NOMO-1 (cell line): ENCODE measurements around the gene PRSS22.

Experiments used
- DNase-seq, 2 experiments: peaks; one replicate each; lab custom pipeline; 2025; ENCODE audit not compliant: unreplicated experiment in 2 of 2; lab: John Stamatoyannopoulos, UW

PRSS22 gene

GRCh38 chr16:2852731-2853507 is 5.1 kb downstream of the PRSS22 start:
- DNase-seq: no peak

GRCh38 chr16:2852003-2852730 is 5.8 kb downstream of the PRSS22 start:
- no peak for DNase-seq

- DNase-seq: no peak
Measured at GRCh38 chr16:2848933-2849725, 8.8 kb downstream of the PRSS22 start.

DNA sequence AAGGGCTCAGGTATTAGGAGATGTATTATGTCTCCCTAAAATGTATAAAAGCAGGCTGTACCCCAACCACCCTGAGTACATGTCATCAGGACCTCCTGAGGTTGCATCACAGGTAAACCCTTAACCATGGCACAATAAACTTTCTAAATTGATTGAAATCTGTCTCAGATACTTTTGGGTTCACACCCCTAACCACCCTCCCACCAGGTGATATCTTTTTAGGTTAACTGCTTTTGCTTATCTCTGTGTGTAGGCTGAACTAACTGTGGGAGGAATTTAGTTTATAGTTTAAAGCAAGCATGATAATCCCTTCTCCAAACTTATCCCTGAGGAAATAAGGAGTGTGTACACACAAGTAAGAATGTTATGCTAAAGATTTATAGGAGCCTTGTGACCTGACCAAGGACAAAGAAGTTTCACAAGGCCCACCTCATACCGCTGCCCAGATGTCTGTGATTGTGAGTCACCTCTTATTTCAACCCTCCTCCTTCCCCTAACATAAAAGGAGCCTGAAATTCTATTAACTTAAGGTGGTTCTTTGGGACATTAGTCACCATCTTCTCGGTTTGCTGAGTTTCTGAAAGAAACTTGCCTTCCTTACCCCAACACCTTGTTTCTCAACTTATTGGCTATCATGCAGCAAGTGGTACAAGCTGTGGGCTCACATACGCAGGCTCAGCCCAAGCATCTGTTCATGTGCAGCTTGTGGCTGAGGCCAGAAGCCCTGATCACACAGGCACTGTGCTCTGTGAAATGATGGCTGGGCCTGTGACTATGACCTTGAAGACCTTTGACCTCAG is 11.3 kb downstream of the PRSS22 start:
- DNase-seq: no peak

DNA sequence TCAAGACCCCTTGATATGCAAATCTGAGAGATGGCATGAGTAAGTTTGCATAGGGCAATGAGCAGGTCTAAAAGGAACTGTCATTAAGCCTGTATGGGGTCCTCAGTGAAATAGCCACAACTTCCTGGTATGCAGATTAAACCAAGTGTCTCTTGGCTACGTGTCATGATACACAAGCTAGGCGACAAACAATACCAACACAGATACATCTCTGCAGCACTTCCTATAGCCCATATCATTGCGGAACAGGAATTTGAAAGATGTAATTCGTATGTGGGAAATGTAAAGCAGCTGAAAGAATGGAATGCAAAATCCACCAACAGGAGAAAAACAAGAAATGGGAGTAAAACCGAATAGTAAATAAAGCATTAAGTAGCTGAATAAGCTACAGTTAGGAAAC is 12.9 kb downstream of the PRSS22 start:
- DNase-seq: no peak

GRCh38 chr16:2843526-2843925 is 14.4 kb downstream of the PRSS22 start:
- no peak for DNase-seq

DNA sequence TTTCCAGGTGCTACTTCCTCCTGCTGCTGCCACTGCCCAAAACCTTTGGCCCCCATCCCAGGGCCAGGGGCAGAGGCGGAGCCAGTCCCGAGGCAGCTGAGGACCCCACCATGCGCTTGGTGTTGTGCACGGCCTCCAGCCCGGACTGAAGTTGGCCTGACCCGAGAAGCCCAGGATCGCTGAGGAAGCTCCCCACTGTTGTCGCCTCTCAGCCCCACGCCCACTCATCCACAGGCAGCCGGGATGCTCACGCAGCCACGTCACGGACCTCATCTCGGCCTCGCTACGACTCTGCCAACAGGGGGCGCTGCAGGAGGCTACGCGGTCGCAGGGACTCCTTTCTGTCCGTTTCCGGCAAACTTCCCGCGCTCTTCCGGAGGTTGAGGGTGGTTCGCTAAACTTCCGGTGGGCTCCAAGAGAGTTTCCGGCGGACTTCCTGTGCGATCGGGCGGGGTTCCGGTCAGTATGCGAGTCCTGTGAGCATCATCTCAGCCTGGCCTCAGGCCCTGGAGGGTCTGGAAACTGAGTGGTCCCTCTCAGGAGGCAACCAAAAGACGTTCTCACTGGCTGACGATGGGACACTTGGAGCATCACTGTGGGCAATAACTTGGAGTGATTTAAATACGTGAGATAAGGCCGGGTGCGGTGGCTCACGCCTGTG is 15.5 kb downstream of the PRSS22 start:
- DNase-seq: peak; percentile 52 to 65

GRCh38 chr16:2841606-2842339 is 16.2 kb downstream of the PRSS22 start:
- DNase-seq: no peak

GRCh38 chr16:2840914-2841313 is 17.1 kb downstream of the PRSS22 start:
- no peak for DNase-seq

DNA sequence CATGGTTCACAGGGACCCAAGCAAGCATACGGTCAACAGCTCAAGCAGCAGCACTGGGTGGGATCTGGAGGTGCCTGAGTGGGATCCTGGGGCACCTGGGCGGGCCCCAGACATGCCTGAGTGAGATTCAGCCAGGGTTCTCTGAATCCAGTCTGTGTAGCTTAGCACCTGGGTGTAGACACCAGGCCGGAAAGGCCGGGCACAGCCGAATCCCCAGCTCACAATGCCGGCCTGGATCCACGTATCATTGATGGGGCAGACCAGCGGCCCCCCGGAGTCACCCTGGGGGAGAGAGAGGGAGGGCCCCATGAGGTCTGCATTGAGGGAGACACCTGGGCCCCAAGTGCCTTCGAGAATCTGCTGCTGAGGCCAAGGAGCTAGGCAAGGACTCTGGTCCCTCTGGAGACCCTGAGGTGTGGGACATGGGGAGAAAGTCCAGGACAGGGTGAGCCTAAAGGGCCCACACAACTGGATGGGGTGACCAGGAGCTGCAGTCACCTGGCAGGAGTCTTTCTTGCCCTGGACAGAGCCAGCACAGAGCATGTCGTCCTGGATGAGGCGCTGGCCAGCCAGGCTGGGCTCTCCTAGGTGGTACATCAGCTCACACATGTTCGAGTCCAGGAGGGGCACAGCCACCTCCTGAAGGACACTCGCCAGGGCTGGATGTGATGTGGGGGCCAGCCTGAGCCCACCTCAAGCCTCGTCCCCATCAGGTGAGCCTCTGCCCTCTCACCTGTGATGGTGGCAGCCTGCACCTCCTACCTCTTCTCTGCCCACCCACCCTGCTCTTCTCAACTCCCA is 18.1 kb downstream of the PRSS22 start:
- no peak for DNase-seq

DNA sequence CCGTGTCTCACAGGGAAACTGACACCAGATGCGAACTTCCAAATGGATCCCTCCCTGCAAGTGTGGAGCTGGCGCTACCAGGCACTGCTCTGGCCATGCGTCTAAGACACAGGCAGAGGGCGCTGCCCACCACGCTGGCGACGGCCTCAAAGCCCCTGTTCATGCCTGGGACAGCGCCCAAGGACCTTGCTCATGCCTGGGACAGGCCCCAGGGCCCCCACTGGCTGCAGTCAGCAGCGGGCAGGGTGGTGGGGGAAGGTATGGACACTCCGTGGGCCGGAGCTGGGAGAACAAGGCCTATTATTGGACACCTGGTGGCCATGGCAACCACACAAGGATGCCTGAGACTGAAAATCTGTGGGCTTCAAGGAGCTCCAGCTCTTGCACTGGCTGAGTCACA is 19.0 kb downstream of the PRSS22 start:
- DNase-seq: peak; percentile 46 to 52

- no peak for DNase-seq
Measured at GRCh38 chr16:2836646-2837508, 21.1 kb downstream of the PRSS22 start.

DNA sequence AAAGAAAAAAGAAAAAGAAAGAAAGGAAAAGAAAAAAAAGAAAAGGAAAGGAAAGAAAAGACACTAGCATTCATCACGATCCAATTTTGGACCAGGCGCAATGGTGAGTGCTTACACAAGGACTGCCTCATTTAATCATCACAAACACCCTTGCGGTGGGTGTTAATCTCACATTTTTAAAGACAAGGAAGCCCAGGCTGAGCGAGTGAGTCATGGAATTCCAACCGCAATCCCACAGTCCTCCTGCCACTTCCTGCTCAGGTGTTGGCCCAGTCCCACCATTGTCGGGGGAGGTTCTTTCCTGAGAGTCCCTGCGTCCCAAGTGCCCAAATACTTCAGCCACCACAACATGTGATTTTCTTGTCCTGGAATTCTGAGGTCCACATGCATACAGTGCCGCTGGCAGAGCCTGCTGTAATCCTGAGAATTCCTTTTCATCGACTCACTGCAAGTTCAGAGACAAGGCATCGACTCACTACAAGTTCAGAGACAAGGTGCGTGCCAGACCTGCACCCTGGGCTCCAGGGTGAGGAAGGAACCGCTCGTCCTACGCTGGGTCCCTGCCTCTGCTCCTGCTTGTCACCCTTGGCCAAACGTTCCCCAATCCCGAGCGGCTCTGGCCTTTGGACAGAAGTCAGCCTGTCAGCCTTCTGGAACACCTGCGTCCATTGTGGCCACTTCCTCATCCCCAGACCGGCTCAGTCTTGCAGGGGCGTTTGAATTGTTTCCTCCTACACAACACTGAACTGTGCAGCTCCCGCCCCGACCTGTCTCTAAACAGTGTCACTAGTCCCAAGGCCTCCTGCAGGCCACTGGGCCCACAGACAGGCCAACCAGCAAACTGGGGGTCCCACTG is 22.1 kb downstream of the PRSS22 start:
- DNase-seq: peak in 1 of 2 experiments; percentile 12

DNA sequence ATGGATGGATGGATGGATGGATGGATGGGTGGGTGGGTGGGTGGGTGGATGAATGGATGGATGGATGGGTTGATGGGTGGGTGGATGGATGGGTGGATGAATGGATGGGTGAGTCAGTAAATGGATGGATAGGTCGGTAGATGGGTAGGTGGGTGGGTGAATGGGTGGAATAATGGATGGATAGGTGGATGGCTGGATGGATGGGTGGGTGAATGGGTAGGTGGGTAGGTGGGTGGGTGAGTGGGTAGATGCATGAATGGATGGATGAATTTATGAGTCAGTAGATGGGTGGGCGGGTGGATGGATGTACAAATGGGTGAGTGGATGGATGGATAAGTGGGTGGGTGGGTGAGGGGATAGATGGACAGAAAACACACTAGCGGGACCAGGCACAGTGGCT is 23.0 kb downstream of the PRSS22 start:
- DNase-seq: no peak

GRCh38 chr16:2833776-2834175 is 24.2 kb downstream of the PRSS22 start:
- peak; percentile 36 to 57 for DNase-seq

GRCh38 chr16:2831203-2831602 is 26.8 kb downstream of the PRSS22 start:
- DNase-seq: no peak

DNA sequence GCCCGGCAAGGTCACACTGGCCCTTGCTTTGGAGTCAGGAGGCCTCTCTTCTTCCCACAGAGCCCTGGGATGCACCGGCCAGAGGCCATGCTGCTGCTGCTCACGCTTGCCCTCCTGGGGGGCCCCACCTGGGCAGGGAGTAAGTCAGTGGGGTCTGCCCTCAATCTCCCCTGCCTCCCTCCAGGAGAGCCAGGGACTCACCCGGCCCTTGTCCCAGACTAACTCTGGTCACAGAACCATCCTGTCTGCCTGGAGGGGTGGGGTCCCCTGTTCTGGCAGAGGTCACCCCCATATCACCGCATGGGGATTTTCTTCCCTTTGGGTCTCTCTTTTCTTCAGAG is 27.6 kb downstream of the PRSS22 start:
- no peak for DNase-seq
